Testis (tissue), 2 donors: ENCODE data around the gene TEKTIP1.

Experiments used
- POLR2A ChIP-seq: fragments of 450-650 bp; IDR thresholded peaks from one replicate; pipeline ENCODE4 v1.6.1; 2017; ENCODE audit warnings: antibody characterized with exemption, mild to moderate bottlenecking, moderate library complexity
- TF ChIP-seq, protein P1 (sequence below), 3 experiments: fragments of 450-650 bp in 2 of 3; fragments of 200-600 bp in 1 of 3; sonication (generic) in 1 of 3; IDR thresholded peaks; one replicate each; pipeline ENCODE4 v1.5.1; 2016 to 2019; ENCODE audit warnings: antibody characterized with exemption in 3 of 3, mild to moderate bottlenecking in 2 of 3, moderate library complexity in 1 of 3

DNA sequence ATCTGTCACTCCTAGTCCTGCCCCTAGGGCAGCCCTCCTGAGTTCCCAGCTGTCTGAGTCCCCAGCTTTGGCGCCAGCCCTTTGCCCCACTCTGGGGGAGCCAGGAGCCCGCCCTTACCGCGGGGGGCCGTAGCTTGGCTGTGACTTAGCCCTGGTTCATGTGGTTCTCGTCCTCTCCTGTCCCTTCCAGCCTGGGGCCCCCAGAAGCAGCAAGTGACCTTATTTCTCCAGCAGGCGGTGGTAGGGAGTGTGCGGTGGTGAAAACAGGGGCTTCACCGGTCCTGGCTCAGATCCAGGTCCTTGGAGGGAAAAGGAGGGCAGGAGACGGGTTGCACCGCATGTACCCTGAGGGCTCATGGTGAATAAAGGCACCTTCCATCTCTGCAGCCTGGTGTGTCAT is 54.2 kb downstream of the TEKTIP1 start:
- TF ChIP-seq, protein P1, sequence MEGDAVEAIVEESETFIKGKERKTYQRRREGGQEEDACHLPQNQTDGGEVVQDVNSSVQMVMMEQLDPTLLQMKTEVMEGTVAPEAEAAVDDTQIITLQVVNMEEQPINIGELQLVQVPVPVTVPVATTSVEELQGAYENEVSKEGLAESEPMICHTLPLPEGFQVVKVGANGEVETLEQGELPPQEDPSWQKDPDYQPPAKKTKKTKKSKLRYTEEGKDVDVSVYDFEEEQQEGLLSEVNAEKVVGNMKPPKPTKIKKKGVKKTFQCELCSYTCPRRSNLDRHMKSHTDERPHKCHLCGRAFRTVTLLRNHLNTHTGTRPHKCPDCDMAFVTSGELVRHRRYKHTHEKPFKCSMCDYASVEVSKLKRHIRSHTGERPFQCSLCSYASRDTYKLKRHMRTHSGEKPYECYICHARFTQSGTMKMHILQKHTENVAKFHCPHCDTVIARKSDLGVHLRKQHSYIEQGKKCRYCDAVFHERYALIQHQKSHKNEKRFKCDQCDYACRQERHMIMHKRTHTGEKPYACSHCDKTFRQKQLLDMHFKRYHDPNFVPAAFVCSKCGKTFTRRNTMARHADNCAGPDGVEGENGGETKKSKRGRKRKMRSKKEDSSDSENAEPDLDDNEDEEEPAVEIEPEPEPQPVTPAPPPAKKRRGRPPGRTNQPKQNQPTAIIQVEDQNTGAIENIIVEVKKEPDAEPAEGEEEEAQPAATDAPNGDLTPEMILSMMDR (IDR thresholded peaks at IDR 0.05) = no peak
- no peak for TF ChIP-seq POLR2A
